ENCODE results near the gene CDH23.

Gene CDH23

GRCh38 chr10:71821909-71822763 lies 425.4 kb downstream of the CDH23 start:
- DNase-seq (ENCODE audit: low read depth), result no peak

DNA sequence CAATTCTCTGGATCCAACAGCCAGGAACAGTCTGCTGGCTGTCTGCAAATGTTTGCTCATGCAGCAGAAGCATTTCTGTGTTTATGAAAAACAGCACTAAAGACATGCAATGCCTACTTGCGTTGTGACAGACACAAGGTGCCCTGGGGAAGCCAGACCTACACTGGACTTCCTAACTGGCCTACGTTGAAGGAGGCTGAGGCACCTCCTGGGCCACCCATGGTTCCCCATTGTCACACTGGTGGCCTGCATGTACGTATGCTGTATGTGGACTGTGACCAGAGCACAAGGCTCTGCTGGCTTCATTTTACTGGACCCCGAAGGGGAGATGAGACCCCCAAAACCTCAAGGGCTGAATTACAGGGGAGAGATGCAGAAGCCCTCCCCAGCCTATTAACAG lies 426.6 kb downstream of the CDH23 start:
- no peak for DNase-seq (ENCODE audit: low read depth)

GRCh38 chr10:71824333-71824732 lies 427.6 kb downstream of the CDH23 start:
- DNase-seq (ENCODE audit: low read depth), result no peak

DNA sequence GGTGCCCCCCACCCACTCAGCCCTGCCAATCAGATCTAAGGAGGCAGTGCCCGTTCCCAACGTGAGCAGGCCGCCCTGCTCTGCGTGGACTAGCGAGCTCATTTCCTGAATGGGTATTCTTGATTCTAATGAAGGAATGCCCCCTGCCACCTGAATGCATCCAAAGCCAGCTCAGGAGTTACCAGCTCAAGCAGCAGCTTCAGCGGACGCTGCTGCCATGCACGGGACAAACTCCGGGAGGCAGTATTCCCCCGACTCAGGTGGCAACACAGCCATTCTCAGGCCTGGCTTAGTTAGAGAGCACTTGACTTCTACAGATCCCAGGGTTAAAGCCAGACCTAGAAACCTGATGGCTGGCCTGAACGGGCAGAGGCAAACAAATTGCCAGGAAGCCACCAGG lies 428.5 kb downstream of the CDH23 start:
- DNase-seq (ENCODE audit: low read depth), result no peak

GRCh38 chr10:71827852-71828251 lies 431.1 kb downstream of the CDH23 start:
- no peak for DNase-seq (ENCODE audit: low read depth)

- DNase-seq (ENCODE audit: low read depth), result no peak
Measured at GRCh38 chr10:71828702-71829101, 432.0 kb downstream of the CDH23 start.

GRCh38 chr10:71829171-71829570 lies 432.5 kb downstream of the CDH23 start:
- no peak for DNase-seq (ENCODE audit: low read depth)

DNA sequence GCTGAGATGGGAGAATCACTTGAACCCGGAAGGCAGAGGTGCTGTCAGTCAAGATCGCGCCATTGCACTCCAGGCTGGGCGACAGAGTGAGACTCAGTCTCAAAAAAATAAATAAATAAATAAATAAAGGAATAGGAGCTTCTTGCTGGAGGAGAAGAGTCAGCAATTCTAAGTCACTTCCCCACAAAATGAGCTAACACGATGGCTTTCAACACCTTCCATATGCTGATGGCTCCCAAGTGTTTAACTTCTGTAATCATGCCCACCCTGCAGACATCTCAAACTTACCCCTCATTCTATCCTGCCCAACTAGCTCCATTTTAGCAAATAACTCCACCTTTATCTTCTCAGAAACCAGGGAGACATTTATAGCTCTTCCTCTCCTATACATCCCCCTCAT lies 433.2 kb downstream of the CDH23 start:
- no peak for DNase-seq (ENCODE audit: low read depth)

DNA sequence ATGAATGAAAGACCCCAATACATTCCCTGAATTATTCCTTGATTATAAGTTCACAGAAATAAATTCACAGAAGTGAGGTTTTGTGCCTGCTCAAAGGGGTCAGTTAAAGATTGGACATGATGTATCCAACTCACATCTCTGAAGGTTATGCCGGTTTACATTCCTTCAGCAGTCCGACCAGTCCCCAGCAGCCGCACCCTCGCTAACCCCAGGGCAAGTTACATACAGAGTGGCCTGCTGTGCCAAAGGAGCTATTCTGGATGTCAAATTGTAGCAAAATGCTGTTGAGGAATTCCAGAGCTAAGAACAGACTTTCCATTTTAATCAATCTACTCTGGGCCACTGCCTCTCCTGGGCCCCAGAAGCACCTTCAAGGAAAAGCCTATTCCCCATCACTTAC lies 434.0 kb downstream of the CDH23 start:
- DNase-seq (ENCODE audit: low read depth), result no peak

- DNase-seq (ENCODE audit: low read depth), result no peak
Measured at GRCh38 chr10:71831646-71832552, 435.2 kb downstream of the CDH23 start.

GRCh38 chr10:71832967-71833366 lies 436.2 kb downstream of the CDH23 start:
- DNase-seq (ENCODE audit: low read depth), result no peak

GRCh38 chr10:71833451-71834342 lies 437.0 kb downstream of the CDH23 start:
- DNase-seq (ENCODE audit: low read depth), result no peak

DNA sequence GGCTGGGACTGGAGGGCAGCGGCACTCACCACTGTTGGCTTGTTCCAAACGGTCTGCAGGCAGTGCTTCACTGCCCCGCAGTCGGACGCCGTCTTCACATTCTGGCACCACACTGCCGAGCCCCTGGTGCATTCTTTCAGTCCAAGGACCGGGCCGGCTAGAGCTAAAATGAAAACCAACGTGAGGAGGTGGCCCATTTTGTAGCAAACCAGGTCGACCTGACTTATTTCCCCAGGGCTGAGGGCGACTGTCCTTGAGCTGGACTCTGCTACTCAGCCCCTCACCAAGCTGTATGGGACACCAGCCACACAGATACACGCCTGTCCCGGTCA lies 437.6 kb downstream of the CDH23 start:
- DNase-seq (ENCODE audit: low read depth), result no peak

GRCh38 chr10:71835671-71836595 lies 439.2 kb downstream of the CDH23 start:
- peak; percentile 64 for DNase-seq (ENCODE audit: low read depth)

DNA sequence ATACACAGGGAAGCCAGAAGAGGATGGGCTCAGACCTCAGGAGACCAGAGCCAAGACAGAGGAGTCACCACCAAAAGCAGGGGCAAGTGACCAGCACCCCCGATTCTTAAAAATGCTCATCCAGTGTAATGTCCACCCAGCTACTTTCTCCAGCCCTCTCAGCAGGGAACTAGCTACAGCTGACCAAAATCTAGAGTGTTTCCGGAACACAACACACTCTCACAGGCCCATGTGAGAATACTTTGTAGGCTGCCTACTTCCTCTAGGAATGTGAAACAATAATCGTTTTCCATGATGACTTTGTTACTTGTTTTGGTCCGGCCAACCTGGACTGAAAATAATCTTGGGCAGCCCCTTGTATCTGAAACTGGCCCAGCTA lies 439.9 kb downstream of the CDH23 start:
- no peak for DNase-seq (ENCODE audit: low read depth)

DNA sequence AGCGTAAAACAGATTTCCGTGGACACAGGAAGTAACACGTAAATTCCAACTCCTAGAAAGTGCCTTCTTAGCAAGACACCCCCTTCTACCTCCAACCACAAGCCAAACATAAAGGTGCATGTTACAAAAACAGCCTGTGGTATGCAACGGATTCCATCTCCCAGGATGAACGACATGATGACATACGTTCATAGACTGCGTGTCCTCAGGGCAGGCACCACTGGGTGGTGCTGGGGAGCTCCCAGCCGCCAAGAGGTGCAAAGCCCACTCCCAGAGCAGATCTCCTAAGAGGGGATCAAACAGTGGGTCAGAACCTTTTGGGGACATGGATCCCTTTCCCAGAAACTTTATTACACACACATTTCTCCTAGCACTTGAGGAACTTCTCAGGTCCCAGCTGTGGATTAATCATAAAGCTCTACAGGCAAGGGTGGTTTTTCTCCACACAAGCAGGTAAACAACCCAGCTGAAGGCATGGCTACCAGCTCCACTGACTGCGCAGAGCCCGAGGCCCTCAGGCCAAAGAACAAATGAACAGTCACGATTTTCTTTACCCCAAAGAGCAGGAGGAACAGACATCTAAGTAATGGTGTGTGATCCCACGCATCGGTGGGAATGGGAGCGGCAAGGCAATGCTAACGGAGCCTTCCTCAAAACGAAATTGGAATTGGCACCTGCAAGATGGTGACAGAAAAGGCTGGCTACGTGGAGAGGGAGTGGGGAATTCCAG lies 440.5 kb downstream of the CDH23 start:
- no peak for DNase-seq (ENCODE audit: low read depth)

- no peak for DNase-seq (ENCODE audit: low read depth)
Measured at GRCh38 chr10:71838264-71839211, 441.8 kb downstream of the CDH23 start.

DNA sequence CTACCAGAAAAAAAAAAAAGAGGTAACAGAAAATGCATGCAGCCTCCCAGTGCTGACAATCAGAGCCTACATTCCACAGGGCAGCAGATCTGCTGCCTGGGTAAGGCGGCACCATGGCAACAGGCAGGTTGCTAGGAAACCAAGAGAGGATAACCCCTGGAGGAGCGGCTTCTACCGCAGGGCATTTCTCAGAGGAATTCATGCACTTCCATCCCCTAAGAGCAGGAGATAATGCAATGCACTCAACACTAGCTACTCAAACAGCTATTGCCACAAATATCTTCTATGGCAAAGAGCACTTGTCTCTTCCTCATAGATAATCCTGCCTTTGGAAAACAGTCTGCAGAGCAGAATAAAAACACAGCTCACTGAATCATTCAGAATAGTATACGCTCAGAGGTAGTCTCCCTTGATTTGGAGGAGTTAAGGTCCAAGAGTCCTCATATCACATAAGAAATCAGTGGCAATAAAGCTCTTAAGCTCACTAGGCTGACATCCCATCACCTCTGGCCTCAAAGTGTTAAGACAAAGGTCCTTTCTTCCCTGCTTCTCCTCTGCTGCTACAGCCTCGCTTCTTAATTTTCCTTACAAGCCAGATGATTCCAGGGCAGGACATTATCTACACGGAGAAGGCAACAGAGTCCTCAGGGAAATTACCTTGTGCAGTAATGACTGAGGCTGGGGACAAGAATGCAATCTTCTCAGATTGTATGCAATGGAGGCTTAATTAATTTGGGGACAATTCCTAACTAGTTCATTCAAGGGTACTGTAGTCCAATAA lies 443.6 kb downstream of the CDH23 start:
- peak; percentile 45 for DNase-seq (ENCODE audit: low read depth)

DNA sequence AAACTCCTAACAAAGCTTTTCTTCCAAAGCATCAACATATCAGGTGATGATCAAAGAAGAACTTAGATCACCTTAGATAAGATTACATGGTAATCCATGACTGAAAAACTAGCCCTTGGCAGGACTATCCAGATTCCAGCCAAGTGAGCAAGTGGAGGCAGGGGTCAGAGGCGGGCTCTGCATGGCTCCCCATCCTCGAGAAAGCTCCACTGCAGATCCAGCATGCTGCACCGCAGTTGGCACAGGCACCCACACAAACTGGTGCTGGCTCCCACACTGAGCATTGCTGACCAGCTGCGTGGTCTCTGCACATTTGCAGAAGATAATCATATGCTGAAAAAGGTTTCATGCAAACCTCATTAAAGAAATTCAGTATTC lies 444.2 kb downstream of the CDH23 start:
- DNase-seq (ENCODE audit: low read depth), result no peak
